T-helper 17 cell (primary cell): Measurements from ENCODE around the gene TMLHE. TPM values are rescaled to one million over a fixed set of nuclear protein-coding genes. Genes with fewer than 3 reads are reported as not detected.
"Not testable (repeated sequence)": the region's sequence is repeated elsewhere in the genome, so short reads cannot be mapped to it uniquely, and the experiment has no call there.

Source experiments
- ATAC-seq: fragments of 150-1000 bp; cut with Tn5 transposase; 2 replicates; pipeline ENCODE4 v1.10.0; 2021; ENCODE audit warnings: mild to moderate bottlenecking, moderate library complexity
- DNase-seq, 3 donors: peaks; one replicate each; pipeline versions ENCODE4 v3.0.0 to v3.0.0-alpha.2; 2020 to 2021
- H3K9me3 ChIP-seq: one replicate; pipeline ENCODE4 v1.7.0; 2013; ENCODE audit warnings: low read length, mild to moderate bottlenecking; ENCODE audit not compliant: control insufficient read depth, poor library complexity, severe bottlenecking
- H3K27ac Mint-ChIP-seq: one replicate; pipeline ENCODE4 v1.8.0; 2022; ENCODE audit warnings: mild to moderate bottlenecking, moderate library complexity, mixed read lengths
- H3K27me3 Mint-ChIP-seq: one replicate; pipeline ENCODE4 v1.8.0; 2022; ENCODE audit warnings: mixed read lengths
- H3K36me3 Mint-ChIP-seq: one replicate; pipeline ENCODE4 v1.8.0; 2022; ENCODE audit warnings: low read depth, mixed read lengths
- H3K4me1 Mint-ChIP-seq: one replicate; pipeline ENCODE4 v1.8.0; 2022; ENCODE audit warnings: mild to moderate bottlenecking, mixed read lengths
- H3K4me3 Mint-ChIP-seq: one replicate; pipeline ENCODE4 v1.8.0; 2022; ENCODE audit warnings: mild to moderate bottlenecking, moderate library complexity, mixed read lengths
- total RNA-seq, 4 donors: library from RNA in 2 of 4; stranded (reverse) in 2 of 4; gene quantifications; one replicate each; pipeline ENCODE4 v1.2.3 and lab custom pipeline; 2022 to 2026

Gene TMLHE
- 10 to 100 TPM in 1 of 2 donors, 1 to 10 TPM in 1; 6.6 to 14.4 TPM for total RNA-seq
- 7.2 to 7.5 reads per million in 2 donors for total RNA-seq (lab: John Stamatoyannopoulos, UW)

GRCh38 chrX:155612312-155613224, at the start of gene TMLHE, which contains the start of gene SPRY3:
TMLHE (minus strand) TSS chrX:155612952; CDS start chrX:155545276, 67,676 bp downstream.
SPRY3 (plus strand) TSS chrX:155612586.
- peak; percentile 15 to 34 (median 18) for DNase-seq
- peaks cover 3% of the 10 kb centered on the region for H3K36me3 Mint-ChIP-seq
- no peaks in the 10 kb centered on the region for H3K27me3 Mint-ChIP-seq
- H3K4me1 Mint-ChIP-seq: peaks cover 9% of the 10 kb centered on the region
- no peaks in the 10 kb centered on the region for H3K9me3 ChIP-seq
- H3K4me3 Mint-ChIP-seq: peak within 1 kb of the TSS; percentile 90
- ATAC-seq: peak; percentile 89
- H3K27ac Mint-ChIP-seq: peak within 1 kb of the TSS; percentile 91

DNA sequence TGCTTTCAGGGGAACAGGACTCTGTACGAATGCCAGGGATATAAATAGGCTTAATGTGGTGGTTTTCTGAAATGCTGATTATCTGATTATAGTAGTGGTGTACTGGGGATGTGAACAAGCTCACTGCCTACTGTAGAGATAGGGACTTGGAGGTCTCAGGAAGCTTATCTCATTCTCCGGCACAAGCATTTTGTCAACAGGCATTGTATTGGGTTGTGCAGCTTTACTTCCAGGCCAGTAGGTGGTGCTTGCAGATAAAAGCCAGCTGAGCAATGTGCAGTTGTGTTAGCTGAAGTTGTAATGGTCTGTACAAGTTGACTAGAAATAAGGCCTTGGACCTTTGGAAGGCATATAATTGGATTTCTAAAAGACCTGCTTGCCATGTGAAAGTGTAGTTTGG, 49.5 kb upstream of the TMLHE start:
- H3K36me3 Mint-ChIP-seq: no peaks in the 10 kb centered on the region

DNA sequence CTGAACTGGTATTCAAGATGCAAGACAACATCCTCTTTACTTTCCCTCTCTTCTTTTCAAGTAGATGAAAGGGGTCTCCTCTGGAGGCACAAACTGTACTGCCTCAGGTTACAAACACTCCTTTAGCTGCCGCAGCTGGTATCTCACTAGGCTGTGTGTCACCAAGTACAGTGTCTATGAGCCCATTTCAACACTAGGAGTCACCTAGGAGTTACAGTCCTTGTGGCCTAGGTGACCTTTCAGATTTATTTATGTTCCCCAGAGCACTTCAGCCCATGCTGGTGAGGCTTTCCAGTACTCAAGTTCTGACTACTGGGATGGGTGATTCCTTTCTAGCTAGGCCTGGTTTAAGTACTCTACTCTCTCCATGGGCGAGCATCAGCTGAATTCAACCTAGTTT, 32.4 kb upstream of the TMLHE start:
- Mint-ChIP-seq H3K27me3 (peaks cover 6% of the 10 kb centered on the region), H3K27ac (no peak overlapping the region), H3K36me3 (peaks cover 3% of the 10 kb centered on the region), H3K4me3 (no peak overlapping the region), H3K4me1 (peaks cover 4% of the 10 kb centered on the region)
- no peaks in the 10 kb centered on the region for H3K9me3 ChIP-seq
- no peak for DNase-seq
- no peak for ATAC-seq

More for the DNA sequence above, 49.5 kb upstream of the TMLHE start:
- H3K9me3 ChIP-seq: peaks cover 5% of the 10 kb centered on the region
- ATAC-seq: no peak
- Mint-ChIP-seq H3K4me1 (no peaks in the 10 kb centered on the region), H3K27ac (no peak overlapping the region), H3K27me3 (no peaks in the 10 kb centered on the region), H3K4me3 (no peak overlapping the region)
- no peak for DNase-seq

- Mint-ChIP-seq H3K27me3 (peaks cover 6% of the 10 kb centered on the region), H3K36me3 (peaks cover 3% of the 10 kb centered on the region), H3K27ac (no peak overlapping the region), H3K4me3 (no peak overlapping the region), H3K4me1 (peaks cover 4% of the 10 kb centered on the region)
- no peaks in the 10 kb centered on the region for H3K9me3 ChIP-seq
- no peak for DNase-seq
- no peak for ATAC-seq
Observed at GRCh38 chrX:155643240-155643639, 30.5 kb upstream of the TMLHE start.

DNA sequence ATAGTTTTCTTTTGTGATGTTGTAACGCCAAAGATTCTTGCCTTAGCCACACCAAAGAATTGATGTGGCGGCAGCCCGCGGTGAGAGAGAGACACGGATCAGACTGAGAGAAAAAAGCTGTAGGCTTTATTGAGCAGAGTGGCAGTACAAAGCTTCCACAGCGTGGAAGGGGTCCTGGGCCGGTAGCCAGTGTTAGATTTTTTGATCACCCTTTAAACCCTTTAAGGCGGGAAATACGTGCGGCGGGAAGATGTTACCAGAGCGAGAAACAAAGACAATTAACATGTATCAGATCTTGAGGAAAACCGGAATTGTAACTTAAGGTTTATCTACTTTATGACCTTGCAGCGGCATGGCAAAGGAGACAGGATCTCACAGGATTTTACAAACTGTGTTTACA, 28.6 kb upstream of the TMLHE start:
- not testable (repeated sequence) for H3K36me3 Mint-ChIP-seq, DNase-seq
- peak overlapping the region; percentile 75 for H3K27ac Mint-ChIP-seq

DNA sequence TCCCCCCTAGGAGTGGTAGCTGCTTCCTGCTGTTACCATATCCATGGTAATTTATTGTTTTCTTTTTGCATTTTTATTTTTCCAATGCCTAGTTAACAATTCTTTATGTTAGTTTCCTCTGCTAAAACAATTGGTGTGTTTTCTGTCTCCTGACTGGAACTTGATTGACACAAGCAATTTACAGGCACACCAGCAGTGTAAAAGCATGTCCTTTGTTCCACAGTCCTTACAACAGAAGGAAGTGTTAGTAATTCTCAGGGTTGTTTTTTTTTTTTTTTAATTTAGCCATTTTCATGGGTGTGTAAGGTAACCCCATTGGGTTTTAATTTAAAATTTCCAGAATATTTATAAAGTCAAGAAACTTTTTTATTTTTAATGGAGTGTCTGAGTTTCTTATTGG, 25.0 kb upstream of the TMLHE start:
- no peak for ATAC-seq

More for the DNA sequence above, 28.6 kb upstream of the TMLHE start:
- not testable (repeated sequence) for H3K9me3 ChIP-seq, ATAC-seq, H3K4me1 Mint-ChIP-seq, H3K27me3 Mint-ChIP-seq
- peak overlapping the region; percentile 89 for H3K4me3 Mint-ChIP-seq

GRCh38 chrX:155635019-155635418, 22.3 kb upstream of the TMLHE start:
- H3K27ac Mint-ChIP-seq, H3K4me3 Mint-ChIP-seq, ATAC-seq, H3K9me3 ChIP-seq, H3K36me3 Mint-ChIP-seq, H3K27me3 Mint-ChIP-seq, DNase-seq, H3K4me1 Mint-ChIP-seq: not testable (repeated sequence)

More for the DNA sequence above, 25.0 kb upstream of the TMLHE start:
- Mint-ChIP-seq H3K4me3 (no peak overlapping the region), H3K36me3 (peaks cover 3% of the 10 kb centered on the region), H3K27me3 (peaks cover 6% of the 10 kb centered on the region), H3K27ac (no peak overlapping the region), H3K4me1 (peaks cover 7% of the 10 kb centered on the region)
- H3K9me3 ChIP-seq: no peaks in the 10 kb centered on the region
- no peak for DNase-seq

GRCh38 chrX:155632431-155633100, 19.8 kb upstream of the TMLHE start:
- no peak for DNase-seq
- no peaks in the 10 kb centered on the region for H3K27me3 Mint-ChIP-seq

GRCh38 chrX:155620110-155620509, 7.4 kb upstream of the TMLHE start:
- not testable (repeated sequence) for ATAC-seq, H3K9me3 ChIP-seq, H3K36me3 Mint-ChIP-seq, H3K27me3 Mint-ChIP-seq, H3K4me3 Mint-ChIP-seq, H3K4me1 Mint-ChIP-seq, H3K27ac Mint-ChIP-seq, DNase-seq

More at GRCh38 chrX:155632431-155633100, 19.8 kb upstream of the TMLHE start:
- peak; percentile 79 for ATAC-seq
- H3K27ac Mint-ChIP-seq: peak overlapping the region; percentile 83
- no peaks in the 10 kb centered on the region for H3K36me3 Mint-ChIP-seq
- H3K4me1 Mint-ChIP-seq: peaks cover 6% of the 10 kb centered on the region
- H3K9me3 ChIP-seq: no peaks in the 10 kb centered on the region
- peak overlapping the region; percentile 80 for H3K4me3 Mint-ChIP-seq

DNA sequence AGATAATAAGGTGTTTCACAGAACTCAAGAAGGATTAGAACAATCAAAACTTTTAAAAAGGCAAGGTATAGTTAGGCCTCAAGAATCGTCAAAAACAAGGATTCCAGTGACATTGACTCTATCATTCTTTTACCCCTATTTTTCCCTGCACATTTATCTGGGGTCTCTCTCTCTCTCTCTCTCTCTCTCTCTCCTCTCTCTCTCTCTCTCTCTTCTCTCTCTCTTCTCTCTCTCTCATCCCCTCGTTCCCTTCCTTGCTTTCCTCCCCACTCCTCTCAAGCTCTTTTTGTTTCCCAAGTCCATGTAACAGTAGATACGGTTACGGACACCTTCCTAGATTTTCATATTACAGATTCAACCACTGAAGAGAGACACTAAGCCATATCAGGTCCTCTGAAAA, 3.2 kb upstream of the TMLHE start:
- Mint-ChIP-seq H3K4me3 (no peak overlapping the region), H3K27ac (no peak overlapping the region), H3K4me1 (peaks cover 2% of the 10 kb centered on the region), H3K27me3 (no peaks in the 10 kb centered on the region), H3K36me3 (peaks cover 3% of the 10 kb centered on the region)
- no peaks in the 10 kb centered on the region for H3K9me3 ChIP-seq
- no peak for ATAC-seq
- DNase-seq: no peak

GRCh38 chrX:155613927-155614559, 1.3 kb upstream of the TMLHE start:
- no peak overlapping the region for H3K27ac Mint-ChIP-seq

GRCh38 chrX:155611302-155611701, 1.4 kb downstream of the TMLHE start:
- no peaks in the 10 kb centered on the region for H3K27me3 Mint-ChIP-seq
- no peaks in the 10 kb centered on the region for H3K36me3 Mint-ChIP-seq
- DNase-seq (no peak), ATAC-seq (no peak)
- H3K9me3 ChIP-seq: no peaks in the 10 kb centered on the region
- peaks cover 11% of the 10 kb centered on the region for H3K4me1 Mint-ChIP-seq
- peak overlapping the region; percentile 91 for H3K27ac Mint-ChIP-seq
- peak overlapping the region; percentile 15 for H3K4me3 Mint-ChIP-seq

More at GRCh38 chrX:155613927-155614559, 1.3 kb upstream of the TMLHE start:
- ATAC-seq (no peak), DNase-seq (no peak)
- Mint-ChIP-seq H3K27me3 (no peaks in the 10 kb centered on the region), H3K4me3 (no peak overlapping the region), H3K4me1 (peaks cover 2% of the 10 kb centered on the region), H3K36me3 (peaks cover 3% of the 10 kb centered on the region)
- H3K9me3 ChIP-seq: no peaks in the 10 kb centered on the region

DNA sequence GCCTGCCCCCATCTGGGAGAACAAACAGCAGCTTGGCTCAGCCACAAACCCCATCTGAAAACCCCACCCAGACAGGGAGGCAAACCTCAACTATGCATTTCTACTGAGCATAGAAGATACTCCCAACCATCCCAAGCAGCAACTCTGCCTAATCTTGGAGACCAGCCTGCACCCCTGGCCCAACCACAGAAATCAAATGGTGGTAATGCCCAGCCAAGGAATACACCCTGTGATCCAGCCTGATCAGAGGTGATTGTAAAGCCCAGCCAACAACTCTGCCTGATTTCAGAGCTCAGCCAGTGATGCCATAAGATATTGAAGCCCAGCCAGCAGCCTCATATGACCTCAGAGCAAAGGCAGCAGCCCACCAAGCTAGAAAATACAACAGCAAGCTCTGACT, 19.8 kb downstream of the TMLHE start:
- ATAC-seq (no peak), DNase-seq (no peak)
- no peaks in the 10 kb centered on the region for H3K4me1 Mint-ChIP-seq
- no peaks in the 10 kb centered on the region for H3K27me3 Mint-ChIP-seq
- no peak overlapping the region for H3K27ac Mint-ChIP-seq
- no peaks in the 10 kb centered on the region for H3K36me3 Mint-ChIP-seq
- H3K4me3 Mint-ChIP-seq: no peak overlapping the region
- no peaks in the 10 kb centered on the region for H3K9me3 ChIP-seq
